SK-N-SH (cell line): ENCODE results near the gene AIMP2.

Experiments used
- EP300 ChIP-seq, 2 experiments: IDR thresholded peaks; 2 replicates each; pipeline versions ENCODE4 v1.4.0 to v1.6.1; 2012; ENCODE audit warnings: borderline replicate concordance in 1 of 2, low read depth in 1 of 2, low read length in 1 of 2
- YY1 ChIP-seq: IDR thresholded peaks from 2 replicates; pipeline ENCODE4 v1.4.0; 2012; ENCODE audit warnings: low read depth, mild to moderate bottlenecking
- TF ChIP-seq, protein P1 (sequence below): fragments of 200-600 bp; sonication (generic); IDR thresholded peaks from 2 replicates; pipeline ENCODE4 v1.6.1; 2017; ENCODE audit warnings: antibody characterized with exemption, mild to moderate bottlenecking, moderate library complexity

DNA sequence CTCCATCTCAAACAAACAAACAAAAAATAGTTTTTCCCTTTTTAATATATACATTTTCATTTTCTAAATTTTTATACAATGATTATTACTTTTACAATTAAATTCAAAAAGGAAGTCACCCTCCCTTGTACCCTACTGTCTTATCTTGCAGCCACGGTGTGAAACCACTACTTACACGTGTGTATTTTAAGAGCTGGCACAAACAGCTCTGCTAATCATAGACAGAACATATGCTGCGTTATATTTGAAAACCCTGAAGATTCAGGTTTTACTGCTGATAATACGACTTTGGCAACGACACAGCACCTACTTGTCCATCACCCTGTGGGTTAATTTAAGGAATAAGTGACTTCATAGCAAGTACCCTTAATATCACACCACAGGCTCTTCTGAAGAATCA lies 23.1 kb downstream of the AIMP2 start:
- TF ChIP-seq, protein P1, sequence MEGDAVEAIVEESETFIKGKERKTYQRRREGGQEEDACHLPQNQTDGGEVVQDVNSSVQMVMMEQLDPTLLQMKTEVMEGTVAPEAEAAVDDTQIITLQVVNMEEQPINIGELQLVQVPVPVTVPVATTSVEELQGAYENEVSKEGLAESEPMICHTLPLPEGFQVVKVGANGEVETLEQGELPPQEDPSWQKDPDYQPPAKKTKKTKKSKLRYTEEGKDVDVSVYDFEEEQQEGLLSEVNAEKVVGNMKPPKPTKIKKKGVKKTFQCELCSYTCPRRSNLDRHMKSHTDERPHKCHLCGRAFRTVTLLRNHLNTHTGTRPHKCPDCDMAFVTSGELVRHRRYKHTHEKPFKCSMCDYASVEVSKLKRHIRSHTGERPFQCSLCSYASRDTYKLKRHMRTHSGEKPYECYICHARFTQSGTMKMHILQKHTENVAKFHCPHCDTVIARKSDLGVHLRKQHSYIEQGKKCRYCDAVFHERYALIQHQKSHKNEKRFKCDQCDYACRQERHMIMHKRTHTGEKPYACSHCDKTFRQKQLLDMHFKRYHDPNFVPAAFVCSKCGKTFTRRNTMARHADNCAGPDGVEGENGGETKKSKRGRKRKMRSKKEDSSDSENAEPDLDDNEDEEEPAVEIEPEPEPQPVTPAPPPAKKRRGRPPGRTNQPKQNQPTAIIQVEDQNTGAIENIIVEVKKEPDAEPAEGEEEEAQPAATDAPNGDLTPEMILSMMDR = no peak
- TF ChIP-seq YY1 = no peak
- TF ChIP-seq EP300 (IDR thresholded peaks at IDR 0.05; ENCODE audit: borderline replicate concordance in 1 of 2, low read depth in 1 of 2, low read length in 1 of 2) = no peak
